SK-N-SH treated with all-trans-retinoic acid at 6 μM for 48 hours (cell line): ENCODE results near the gene GLMP.

Experiments
- ATAC-seq: fragments of 200-7000 bp; cut with Tn5 transposase; 3 replicates; pipeline ENCODE4 v1.9.1; 2020; ENCODE audit warnings: mild to moderate bottlenecking, moderate library complexity
- ARNTL ChIP-seq: fragments of 450-650 bp; formaldehyde crosslinking; IDR thresholded peaks from 2 replicates; pipeline ENCODE4 v1.5.0; 2020; ENCODE audit warnings: low read depth, mild to moderate bottlenecking, moderate library complexity, borderline replicate concordance
- BACH2 ChIP-seq: fragments of 250-450 bp; sonication (Bioruptor Pico); IDR thresholded peaks from 2 replicates; pipeline ENCODE4 v1.9.0; 2021; ENCODE audit warnings: mild to moderate bottlenecking, borderline replicate concordance
- CSDC2 ChIP-seq: fragments of 250-450 bp; sonication (Bioruptor Pico); IDR thresholded peaks from 2 replicates; pipeline ENCODE4 v1.5.0; 2020; ENCODE audit warnings: mild to moderate bottlenecking, moderate library complexity
- ESRRG ChIP-seq: fragments of 250-450 bp; sonication (Bioruptor Pico); IDR thresholded peaks from 2 replicates; pipeline ENCODE4 v1.6.1; 2021; ENCODE audit warnings: mild to moderate bottlenecking
- GLIS3 ChIP-seq: fragments of 250-450 bp; sonication (Bioruptor Pico); IDR thresholded peaks from 2 replicates; pipeline ENCODE4 v1.5.0; 2020; ENCODE audit warnings: mild to moderate bottlenecking, moderate library complexity
- ISL1 ChIP-seq: fragments of 250-450 bp; sonication (Bioruptor Pico); IDR thresholded peaks from 2 replicates; pipeline ENCODE4 v2.1.2; 2022; ENCODE audit warnings: mild to moderate bottlenecking, moderate library complexity
- PATZ1 ChIP-seq: fragments of 250-450 bp; sonication (Bioruptor Pico); IDR thresholded peaks from 2 replicates; pipeline ENCODE4 v1.8.0; 2020; ENCODE audit warnings: mild to moderate bottlenecking, moderate library complexity, borderline replicate concordance
- PPARA ChIP-seq: fragments of 250-450 bp; sonication (Bioruptor Pico); IDR thresholded peaks from 2 replicates; pipeline ENCODE4 v1.5.0; 2020; ENCODE audit warnings: mild to moderate bottlenecking, borderline replicate concordance
- RARB ChIP-seq: fragments of 250-450 bp; sonication (Bioruptor Pico); IDR thresholded peaks from 2 replicates; pipeline ENCODE4 v1.8.0; 2021; ENCODE audit warnings: mild to moderate bottlenecking, moderate library complexity
- SNAI2 ChIP-seq: fragments of 250-450 bp; sonication (Bioruptor Pico); IDR thresholded peaks from 2 replicates; pipeline ENCODE4 v1.5.0; 2020; ENCODE audit warnings: mild to moderate bottlenecking, moderate library complexity
- TCF4 ChIP-seq: fragments of 250-450 bp; sonication (Bioruptor Pico); IDR thresholded peaks from 2 replicates; pipeline ENCODE4 v1.8.0; 2021; ENCODE audit warnings: mild to moderate bottlenecking, moderate library complexity, borderline replicate concordance
- ZC3H10 ChIP-seq: fragments of 250-450 bp; sonication (Bioruptor Pico); IDR thresholded peaks from 2 replicates; pipeline ENCODE4 v1.5.1; 2021; ENCODE audit warnings: mild to moderate bottlenecking, moderate library complexity
- ZFP3 ChIP-seq: fragments of 250-450 bp; sonication (Bioruptor Pico); IDR thresholded peaks from 2 replicates; pipeline ENCODE4 v1.5.0; 2020; ENCODE audit warnings: mild to moderate bottlenecking, moderate library complexity
- ZFP30 ChIP-seq: fragments of 450-650 bp; formaldehyde crosslinking; IDR thresholded peaks from 2 replicates; pipeline ENCODE4 v1.5.0; 2022; ENCODE audit warnings: mild to moderate bottlenecking, moderate library complexity
- ZNF70 ChIP-seq: fragments of 450-650 bp; formaldehyde crosslinking; IDR thresholded peaks from 2 replicates; pipeline ENCODE4 v1.5.0; 2020; ENCODE audit warnings: mild to moderate bottlenecking, moderate library complexity
- ZNF8 ChIP-seq: fragments of 450-650 bp; formaldehyde crosslinking; IDR thresholded peaks from 2 replicates; pipeline ENCODE4 v1.5.0; 2020; ENCODE audit warnings: mild to moderate bottlenecking, moderate library complexity
- TF ChIP-seq, protein P1 (sequence below): fragments of 250-450 bp; sonication (Bioruptor Pico); IDR thresholded peaks from 2 replicates; pipeline ENCODE4 v1.5.0; 2020; ENCODE audit warnings: mild to moderate bottlenecking, moderate library complexity
- TF ChIP-seq, protein P2 (sequence below): fragments of 250-450 bp; sonication (Bioruptor Pico); IDR thresholded peaks from 2 replicates; pipeline ENCODE4 v1.5.1; 2020; ENCODE audit warnings: low read depth, mild to moderate bottlenecking, moderate library complexity
- TF ChIP-seq, protein P3 (sequence below): fragments of 250-450 bp; sonication (Bioruptor Pico); IDR thresholded peaks from 2 replicates; pipeline ENCODE4 v1.8.0; 2021; ENCODE audit warnings: low read depth, mild to moderate bottlenecking, moderate library complexity, borderline replicate concordance
- TF ChIP-seq, protein P4 (sequence below): fragments of 250-450 bp; sonication (Bioruptor Pico); IDR thresholded peaks from 2 replicates; pipeline ENCODE4 v1.5.1; 2021; ENCODE audit warnings: mild to moderate bottlenecking, moderate library complexity

Gene GLMP

DNA sequence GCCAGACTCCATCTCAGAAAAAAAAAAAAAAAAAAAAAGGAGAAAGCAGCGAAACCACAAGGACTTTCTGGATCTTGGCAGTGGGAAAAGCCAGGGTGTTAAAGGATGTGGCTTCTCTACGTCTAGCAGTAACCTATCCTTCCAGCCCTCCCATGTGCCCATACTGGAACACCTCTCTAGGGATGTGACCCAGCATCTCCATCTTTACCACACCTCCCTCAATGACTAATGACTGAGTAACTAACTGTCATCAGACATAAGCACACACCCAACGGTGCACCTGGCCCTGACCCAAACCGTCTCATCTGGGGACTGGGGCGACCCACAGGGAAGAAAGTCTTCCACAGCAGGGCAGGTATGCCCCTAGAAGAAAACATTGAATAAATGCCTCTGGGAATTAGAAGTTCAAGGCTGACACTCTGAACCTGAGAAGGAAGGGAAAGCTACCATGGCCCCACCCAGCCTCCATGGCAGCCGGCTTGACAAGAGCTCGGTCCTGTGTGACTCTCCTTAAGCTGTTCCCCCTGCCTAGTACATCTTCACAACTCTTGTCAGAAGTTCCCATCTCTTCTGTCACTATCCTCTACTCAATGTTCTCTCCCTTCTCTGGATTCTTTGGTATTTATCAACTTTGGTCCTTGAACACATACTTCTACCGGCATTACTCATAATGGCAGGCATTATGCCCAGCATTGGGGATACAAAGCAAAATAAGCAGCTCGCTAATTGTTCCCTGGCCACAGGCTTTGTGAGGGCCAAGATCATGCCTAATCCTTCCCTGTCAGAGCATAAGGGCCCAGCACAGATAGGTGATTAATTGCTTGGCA, 32.8 kb downstream of the GLMP start:
- ATAC-seq, result peak; percentile 67
- TF ChIP-seq TCF4 (no peak), ZNF8 (CRISPR knock-in tag) (no peak), ESRRG (CRISPR knock-in tag) (no peak), ZFP30 (CRISPR knock-in tag) (no peak), GLIS3 (CRISPR knock-in tag) (no peak), ARNTL (CRISPR knock-in tag) (no peak), SNAI2 (CRISPR knock-in tag) (no peak), CSDC2 (CRISPR knock-in tag) (no peak), BACH2 (CRISPR knock-in tag) (no peak), ZNF70 (CRISPR knock-in tag) (no peak)
- TF ChIP-seq, protein P1, sequence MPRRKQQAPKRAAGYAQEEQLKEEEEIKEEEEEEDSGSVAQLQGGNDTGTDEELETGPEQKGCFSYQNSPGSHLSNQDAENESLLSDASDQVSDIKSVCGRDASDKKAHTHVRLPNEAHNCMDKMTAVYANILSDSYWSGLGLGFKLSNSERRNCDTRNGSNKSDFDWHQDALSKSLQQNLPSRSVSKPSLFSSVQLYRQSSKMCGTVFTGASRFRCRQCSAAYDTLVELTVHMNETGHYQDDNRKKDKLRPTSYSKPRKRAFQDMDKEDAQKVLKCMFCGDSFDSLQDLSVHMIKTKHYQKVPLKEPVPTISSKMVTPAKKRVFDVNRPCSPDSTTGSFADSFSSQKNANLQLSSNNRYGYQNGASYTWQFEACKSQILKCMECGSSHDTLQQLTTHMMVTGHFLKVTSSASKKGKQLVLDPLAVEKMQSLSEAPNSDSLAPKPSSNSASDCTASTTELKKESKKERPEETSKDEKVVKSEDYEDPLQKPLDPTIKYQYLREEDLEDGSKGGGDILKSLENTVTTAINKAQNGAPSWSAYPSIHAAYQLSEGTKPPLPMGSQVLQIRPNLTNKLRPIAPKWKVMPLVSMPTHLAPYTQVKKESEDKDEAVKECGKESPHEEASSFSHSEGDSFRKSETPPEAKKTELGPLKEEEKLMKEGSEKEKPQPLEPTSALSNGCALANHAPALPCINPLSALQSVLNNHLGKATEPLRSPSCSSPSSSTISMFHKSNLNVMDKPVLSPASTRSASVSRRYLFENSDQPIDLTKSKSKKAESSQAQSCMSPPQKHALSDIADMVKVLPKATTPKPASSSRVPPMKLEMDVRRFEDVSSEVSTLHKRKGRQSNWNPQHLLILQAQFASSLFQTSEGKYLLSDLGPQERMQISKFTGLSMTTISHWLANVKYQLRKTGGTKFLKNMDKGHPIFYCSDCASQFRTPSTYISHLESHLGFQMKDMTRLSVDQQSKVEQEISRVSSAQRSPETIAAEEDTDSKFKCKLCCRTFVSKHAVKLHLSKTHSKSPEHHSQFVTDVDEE (CRISPR knock-in tag), result no peak
- TF ChIP-seq, protein P2, sequence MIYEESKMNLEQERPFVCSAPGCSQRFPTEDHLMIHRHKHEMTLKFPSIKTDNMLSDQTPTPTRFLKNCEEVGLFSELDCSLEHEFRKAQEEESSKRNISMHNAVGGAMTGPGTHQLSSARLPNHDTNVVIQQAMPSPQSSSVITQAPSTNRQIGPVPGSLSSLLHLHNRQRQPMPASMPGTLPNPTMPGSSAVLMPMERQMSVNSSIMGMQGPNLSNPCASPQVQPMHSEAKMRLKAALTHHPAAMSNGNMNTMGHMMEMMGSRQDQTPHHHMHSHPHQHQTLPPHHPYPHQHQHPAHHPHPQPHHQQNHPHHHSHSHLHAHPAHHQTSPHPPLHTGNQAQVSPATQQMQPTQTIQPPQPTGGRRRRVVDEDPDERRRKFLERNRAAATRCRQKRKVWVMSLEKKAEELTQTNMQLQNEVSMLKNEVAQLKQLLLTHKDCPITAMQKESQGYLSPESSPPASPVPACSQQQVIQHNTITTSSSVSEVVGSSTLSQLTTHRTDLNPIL (CRISPR knock-in tag), result no peak
- TF ChIP-seq, protein P3, sequence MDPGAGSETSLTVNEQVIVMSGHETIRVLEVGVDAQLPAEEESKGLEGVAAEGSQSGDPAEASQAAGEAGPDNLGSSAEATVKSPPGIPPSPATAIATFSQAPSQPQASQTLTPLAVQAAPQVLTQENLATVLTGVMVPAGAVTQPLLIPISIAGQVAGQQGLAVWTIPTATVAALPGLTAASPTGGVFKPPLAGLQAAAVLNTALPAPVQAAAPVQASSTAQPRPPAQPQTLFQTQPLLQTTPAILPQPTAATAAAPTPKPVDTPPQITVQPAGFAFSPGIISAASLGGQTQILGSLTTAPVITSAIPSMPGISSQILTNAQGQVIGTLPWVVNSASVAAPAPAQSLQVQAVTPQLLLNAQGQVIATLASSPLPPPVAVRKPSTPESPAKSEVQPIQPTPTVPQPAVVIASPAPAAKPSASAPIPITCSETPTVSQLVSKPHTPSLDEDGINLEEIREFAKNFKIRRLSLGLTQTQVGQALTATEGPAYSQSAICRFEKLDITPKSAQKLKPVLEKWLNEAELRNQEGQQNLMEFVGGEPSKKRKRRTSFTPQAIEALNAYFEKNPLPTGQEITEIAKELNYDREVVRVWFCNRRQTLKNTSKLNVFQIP, result no peak

GRCh38 chr1:156260896-156261295, 34.6 kb downstream of the GLMP start:
- no peak for TF ChIP-seq ARNTL (CRISPR knock-in tag)
- TF ChIP-seq, protein P4, sequence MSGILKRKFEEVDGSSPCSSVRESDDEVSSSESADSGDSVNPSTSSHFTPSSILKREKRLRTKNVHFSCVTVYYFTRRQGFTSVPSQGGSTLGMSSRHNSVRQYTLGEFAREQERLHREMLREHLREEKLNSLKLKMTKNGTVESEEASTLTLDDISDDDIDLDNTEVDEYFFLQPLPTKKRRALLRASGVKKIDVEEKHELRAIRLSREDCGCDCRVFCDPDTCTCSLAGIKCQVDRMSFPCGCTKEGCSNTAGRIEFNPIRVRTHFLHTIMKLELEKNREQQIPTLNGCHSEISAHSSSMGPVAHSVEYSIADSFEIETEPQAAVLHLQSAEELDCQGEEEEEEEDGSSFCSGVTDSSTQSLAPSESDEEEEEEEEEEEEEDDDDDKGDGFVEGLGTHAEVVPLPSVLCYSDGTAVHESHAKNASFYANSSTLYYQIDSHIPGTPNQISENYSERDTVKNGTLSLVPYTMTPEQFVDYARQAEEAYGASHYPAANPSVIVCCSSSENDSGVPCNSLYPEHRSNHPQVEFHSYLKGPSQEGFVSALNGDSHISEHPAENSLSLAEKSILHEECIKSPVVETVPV (CRISPR knock-in tag), result no peak
- no peak for TF ChIP-seq BACH2 (CRISPR knock-in tag)
- no peak for TF ChIP-seq ISL1
- no peak for TF ChIP-seq SNAI2 (CRISPR knock-in tag)
- no peak for TF ChIP-seq RARB (CRISPR knock-in tag)
- TF ChIP-seq, protein P2 (CRISPR knock-in tag), result no peak
- TF ChIP-seq ZC3H10 (CRISPR knock-in tag), result no peak
- no peak for TF ChIP-seq TCF4
- no peak for TF ChIP-seq ZNF8 (CRISPR knock-in tag)
- TF ChIP-seq ZFP3, result no peak
- TF ChIP-seq CSDC2 (CRISPR knock-in tag), result no peak
- TF ChIP-seq PPARA (CRISPR knock-in tag), result no peak
- TF ChIP-seq ZNF70 (CRISPR knock-in tag), result no peak
- TF ChIP-seq PATZ1 (CRISPR knock-in tag), result no peak
- TF ChIP-seq ESRRG (CRISPR knock-in tag), result no peak
- ATAC-seq, result no peak
